NCI-H2081 (cell line): ENCODE data around the gene ARID1B.

Experiments used
- DNase-seq, 2 experiments: peaks; one replicate each; lab custom pipeline; 2025; lab: John Stamatoyannopoulos, UW

Gene ARID1B

GRCh38 chr6:156906451-156906850, 129.3 kb downstream of the ARID1B start:
- no peak for DNase-seq

DNA sequence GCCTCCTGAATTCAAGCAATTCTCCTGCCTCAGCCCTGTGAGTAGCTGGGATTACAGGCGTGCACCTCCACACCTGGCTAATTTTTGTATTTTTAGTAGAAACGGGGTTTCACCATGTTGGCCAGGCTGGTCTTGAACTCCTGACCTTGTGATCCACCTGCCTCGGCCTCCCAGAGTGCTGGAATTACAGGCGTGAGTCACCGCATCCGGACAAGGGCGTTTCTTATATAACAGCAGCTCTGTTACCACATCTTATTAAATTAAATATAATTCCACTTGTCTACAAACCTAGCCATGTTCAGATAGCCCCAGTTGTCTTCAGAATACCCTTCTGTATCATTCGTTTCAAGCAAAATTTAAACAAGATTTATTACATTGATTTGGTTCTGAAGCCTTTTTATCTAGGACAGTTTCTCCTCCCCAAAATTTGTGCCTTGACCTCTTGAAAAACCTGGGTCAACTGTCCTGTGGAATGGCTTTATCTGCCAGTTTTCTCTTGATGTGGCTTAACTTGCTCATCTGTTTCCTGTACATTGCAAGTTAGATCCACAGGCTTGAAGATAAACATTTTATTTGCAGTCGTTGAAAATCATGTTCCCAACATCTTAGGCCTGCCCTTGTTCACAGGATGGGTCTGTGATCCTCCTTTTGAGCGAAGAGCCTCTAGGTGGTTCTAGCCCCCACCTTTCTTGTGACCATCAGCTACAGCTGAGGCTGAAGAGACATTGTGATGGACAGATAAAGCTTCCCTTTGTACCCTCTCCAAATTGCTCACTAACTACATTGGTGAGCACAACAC, 132.2 kb downstream of the ARID1B start:
- DNase-seq, result no peak

DNA sequence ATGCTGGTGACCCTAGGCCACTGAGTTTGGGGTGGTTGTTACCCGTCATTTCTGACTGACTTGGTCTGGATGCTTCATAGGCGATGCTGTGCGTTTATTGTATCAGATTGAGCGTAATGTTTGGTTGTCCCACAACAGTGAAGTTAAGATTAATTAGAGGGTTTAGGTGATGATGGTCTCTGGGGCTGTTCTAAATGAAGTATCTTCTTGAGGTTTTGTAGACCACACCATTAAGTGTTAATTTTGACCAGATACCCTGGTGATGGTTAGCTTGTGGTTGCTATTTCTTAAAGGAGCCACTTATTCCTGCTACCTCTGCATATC, 132.8 kb downstream of the ARID1B start:
- DNase-seq, result no peak

DNA sequence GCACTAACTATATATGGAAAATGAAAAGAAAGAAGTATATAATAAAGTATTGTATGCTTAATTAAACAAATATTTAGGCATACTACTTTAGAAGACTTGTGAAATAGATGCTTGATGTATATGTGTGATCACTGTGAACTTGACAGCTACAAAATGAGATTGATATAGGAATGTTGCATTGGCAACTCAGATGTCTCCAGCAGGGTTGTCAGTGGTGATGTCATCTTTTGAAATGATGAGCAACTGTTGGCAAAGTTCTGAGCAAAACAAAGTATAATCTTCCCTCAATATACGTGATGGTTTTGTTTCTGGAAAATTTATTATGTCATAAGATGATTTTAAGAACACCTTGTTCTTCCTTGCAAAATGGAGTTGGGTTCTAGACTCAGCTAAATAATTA, 133.8 kb downstream of the ARID1B start:
- DNase-seq, result no peak

DNA sequence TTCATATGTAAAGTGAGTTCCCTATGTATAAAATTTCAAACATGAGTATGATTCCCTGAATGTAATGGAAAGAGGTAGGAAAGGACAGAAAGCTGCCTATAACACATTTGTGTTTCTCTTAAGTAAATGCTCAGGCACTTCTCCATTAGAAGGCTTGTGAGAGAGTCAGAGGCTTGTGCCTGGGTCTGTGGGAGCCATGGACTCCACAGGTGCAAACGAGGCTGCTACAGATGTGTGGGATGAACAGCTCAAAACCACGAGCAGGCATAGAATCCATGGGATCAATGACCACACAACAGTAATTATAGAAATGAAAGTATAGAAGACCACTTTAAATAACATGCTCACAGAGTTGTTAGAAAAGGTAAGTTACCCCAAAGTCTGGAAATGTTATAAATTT, 134.4 kb downstream of the ARID1B start:
- DNase-seq, result no peak

- no peak for DNase-seq
These were observed 135.3 kb downstream of the ARID1B start for GRCh38 chr6:156912431-156912830.

DNA sequence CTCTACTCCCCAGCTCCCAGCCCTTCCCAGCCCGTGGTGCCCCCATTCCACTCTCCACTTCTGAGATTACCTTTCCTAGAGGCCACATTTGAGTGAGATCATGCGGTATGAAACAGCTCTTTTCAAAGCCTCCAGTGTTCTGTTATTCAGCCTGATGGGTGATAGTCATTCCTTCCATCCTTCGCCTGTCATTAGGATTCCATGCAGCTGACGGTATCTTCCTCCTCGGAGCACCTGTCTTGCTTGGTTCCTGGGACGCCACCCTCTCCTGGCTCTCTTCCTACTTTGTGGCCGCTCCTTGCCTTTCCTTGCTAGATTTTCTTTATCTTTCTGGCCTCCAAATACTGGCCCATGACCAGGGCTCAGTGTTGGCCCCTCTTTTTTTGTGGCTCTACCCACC, 137.0 kb downstream of the ARID1B start:
- no peak for DNase-seq

DNA sequence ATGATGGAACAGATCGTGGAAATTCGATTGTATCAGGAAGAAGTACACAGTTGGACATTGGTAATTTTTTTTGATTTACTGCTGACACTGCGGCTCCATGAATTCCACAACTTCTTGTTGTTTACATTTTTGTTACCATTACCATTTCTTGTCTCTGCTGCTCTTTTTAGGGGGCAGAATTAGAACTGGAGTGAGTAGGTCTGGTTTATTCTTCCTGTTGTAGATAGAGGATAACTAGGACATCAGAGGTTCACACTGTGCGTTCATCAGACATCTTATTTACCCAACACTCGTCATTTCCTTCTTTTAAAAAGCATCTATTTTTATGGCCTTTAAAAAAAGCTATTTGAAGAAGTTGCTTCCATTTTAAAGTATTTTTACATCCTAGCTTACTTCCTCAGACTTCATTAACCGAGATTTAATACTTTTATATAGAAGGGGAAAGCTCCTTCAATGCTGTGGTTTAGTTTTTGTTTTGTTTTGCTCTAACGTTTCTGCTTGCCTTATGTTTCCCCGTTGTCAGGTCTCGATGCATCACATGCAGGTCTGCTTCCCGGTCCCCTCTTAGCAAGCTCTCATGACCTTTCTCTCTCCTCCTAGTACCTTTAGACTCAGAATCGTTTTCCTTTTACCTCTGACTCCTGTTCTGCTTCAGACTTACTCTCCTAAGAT, 139.1 kb downstream of the ARID1B start:
- DNase-seq, result no peak

GRCh38 chr6:156917213-156917612, 140.0 kb downstream of the ARID1B start:
- DNase-seq, result no peak

DNA sequence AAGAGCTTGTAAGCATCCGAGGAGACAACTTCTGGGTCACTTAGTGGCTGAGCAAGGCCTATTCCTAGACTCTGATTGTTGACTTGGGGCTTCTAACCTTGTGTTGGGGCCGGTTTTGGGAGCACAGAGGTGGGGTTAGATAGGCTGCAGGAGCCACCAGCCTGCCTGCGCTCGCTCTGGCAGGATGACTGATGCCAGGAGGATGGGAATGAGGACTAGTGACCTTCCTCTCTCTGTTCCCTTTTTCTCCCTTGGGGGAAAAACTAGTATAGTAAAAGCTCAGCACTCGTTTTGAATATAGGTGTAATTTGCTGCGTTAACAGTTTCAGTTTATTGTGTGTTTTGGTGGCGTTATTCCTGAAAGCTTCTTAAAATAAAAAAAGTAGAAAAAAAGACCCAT, 141.5 kb downstream of the ARID1B start:
- DNase-seq, result no peak

DNA sequence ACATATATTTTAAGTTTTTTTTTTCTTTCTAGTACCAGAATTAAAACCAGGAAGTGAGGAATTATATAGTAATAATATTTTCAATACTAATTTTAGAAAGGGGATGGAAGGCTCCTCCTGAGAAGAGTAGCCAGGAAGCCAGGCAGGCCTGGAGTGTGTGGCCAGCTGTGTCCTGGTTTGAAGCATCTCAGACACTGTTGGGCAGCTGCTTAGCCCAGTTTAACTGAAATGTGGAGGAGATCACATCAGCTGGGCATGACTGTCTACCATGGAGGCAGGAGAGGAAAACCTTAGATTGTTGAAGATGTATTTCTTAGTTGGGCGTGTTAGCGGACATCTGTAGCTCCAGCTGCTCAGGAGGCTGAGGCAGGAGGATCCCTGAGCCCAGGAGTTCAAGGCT, 142.2 kb downstream of the ARID1B start:
- DNase-seq, result no peak

GRCh38 chr6:156919814-156920369, 142.7 kb downstream of the ARID1B start:
- no peak for DNase-seq

DNA sequence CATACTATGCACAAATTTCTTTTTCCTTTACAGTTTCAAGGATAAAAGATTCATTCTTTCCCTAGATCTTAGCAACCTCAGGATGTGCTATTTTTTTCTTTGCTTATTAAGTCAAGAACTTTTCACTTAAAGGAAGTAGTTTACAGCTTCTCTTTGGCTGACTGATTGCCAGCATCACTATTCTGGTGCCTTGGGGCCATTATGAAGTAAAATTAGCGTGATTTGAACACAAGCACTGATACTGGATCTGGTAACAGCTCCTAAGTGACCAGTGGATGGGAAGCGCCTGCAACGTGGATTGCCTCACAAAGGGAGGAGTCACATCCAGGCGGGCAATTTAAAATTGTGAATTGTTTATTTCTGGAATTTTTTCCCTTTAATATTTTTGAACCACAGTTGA, 147.1 kb downstream of the ARID1B start:
- no peak for DNase-seq

DNA sequence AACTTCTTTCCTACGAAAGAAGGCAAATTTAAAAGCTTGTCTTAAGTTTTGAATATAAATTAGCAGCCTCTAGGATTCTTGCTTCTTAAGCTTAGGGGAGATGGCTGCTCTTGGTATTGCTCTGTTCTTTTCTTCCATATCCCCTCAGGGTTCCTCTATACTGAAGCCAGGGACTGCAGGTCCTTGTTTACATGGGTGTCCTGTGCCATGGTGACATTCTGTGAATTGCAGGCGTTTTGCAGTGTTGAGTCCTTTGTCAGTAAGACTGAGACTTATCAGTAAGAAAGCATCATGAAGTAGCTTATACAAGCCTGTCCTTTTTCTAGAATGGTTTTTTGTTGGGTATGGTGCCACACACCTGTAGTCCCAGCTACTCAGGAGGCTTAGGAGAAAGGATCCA, 147.8 kb downstream of the ARID1B start:
- DNase-seq, result no peak

GRCh38 chr6:156925718-156926607, 148.8 kb downstream of the ARID1B start:
- no peak for DNase-seq

DNA sequence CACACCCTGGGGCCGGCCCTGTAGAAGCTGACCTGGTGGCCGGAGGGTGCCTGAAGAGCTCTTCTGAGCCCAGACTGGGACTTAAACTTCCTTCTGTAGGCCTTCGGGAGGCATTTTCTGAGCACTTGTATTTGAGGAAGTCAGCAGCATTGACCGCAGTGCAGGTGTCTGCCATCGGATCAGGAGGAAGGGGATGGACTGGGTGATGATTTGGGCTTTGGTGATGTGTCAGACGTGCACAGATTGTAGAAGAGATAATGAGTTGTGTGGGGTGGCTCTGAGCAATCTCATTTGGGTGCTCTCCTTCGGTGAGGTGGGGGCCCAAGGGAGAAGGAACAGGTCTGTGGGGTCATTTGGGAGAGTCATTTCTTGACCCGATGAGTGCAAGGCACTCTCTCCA, 150.9 kb downstream of the ARID1B start:
- no peak for DNase-seq

GRCh38 chr6:156928972-156929371, 151.8 kb downstream of the ARID1B start:
- no peak for DNase-seq

GRCh38 chr6:156931283-156931682, 154.1 kb downstream of the ARID1B start:
- DNase-seq, result no peak

DNA sequence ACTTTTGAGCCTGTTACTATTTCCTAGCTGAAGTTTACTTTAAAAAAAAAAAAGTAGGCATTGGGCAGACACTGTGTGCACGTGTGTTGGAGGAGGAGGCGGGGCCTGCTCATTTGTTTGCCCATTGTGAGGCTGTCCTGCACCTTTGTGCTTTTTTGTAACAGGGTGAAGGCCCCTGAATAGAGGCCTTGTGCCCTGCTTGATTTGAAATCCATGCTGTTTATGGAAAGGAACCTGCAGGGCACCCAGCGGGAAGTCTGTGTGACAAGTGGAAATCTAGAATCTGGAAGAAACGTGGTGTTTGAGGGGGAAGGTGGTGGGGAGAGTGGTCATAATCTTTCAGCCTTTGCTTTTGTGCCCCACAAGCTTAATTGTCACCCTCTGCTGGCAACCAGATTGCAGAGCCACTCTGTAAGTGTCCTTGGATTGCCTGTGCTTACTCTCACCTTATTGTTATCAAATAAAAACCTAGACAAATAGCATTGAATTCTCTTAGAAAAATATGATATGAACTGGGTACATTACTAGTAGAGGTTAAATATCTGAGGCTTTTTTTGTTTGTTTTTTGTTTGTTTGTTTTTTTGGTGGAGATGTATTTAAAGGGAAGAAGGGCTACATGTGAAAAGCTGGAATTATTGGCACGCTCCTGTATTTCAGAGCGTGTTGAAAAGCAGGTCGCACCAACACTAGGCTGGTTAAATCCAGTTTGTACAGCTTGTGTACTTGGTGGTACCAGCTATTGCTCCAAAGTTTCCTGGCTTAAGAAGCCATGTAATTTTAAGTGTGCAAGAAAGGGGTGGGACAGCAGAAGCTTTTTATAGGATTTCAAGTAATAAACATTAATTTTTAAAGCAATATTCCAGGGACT, 156.3 kb downstream of the ARID1B start:
- DNase-seq, result peak; percentile 79 to 87

- peak; percentile 56 to 83 for DNase-seq
These were observed 156.9 kb downstream of the ARID1B start for GRCh38 chr6:156934069-156934460.

DNA sequence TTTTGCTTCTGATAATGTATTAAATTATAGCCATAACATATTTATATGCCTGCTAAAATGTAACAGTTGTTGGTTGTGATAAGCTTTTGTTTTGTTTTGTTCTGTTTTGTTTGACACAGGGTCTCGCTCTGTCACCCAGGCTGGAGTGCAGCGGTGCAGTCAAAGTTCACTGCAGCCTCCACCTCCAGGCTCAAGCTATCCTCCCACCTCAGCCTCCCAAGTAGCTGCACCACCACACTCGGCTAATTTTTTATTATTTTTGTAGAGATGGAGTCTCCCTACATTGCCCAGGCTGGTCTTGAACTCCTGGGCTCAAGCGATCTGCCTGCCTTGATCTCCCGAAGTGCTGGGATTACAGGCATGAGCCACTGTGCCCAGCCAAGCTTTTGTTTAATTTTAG, 157.8 kb downstream of the ARID1B start:
- no peak for DNase-seq

DNA sequence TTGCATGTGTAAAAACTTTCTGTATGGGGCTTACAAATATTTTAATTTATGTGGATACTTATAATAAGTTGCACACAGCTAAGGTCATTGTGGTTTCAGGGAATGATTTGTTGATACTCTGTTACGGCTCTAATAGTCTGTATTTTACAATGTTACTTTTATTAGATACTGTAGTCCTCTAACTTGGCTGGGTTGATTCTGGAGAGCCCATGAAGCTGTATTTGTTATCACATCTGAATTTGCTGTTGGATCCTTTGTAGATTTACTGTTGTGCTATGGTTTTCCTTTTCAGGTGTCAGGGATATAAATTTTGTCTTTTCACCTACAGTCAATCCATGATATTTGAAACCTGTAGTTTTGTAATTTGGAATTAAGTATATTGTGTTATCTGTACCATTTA, 161.0 kb downstream of the ARID1B start:
- no peak for DNase-seq
